Lung (tissue), 12 donors: ENCODE results near the gene LRP3. TPM values are rescaled to one million over a fixed set of nuclear protein-coding genes. Genes with fewer than 3 reads are reported as not detected.

Experiments
- ATAC-seq: fragments of 200-7000 bp; cut with Tn5 transposase; one replicate; pipeline ENCODE4 v1.9.1; 2020; ENCODE audit warnings: moderate number of reproducible peaks; ENCODE audit not compliant: insufficient read depth, low FRiP score
- DNase-seq, 3 donors: peaks; one replicate each; pipeline ENCODE4 v3.0.0-alpha.2; 2013 to 2017
- H3K27ac ChIP-seq, 2 donors: one replicate each; pipeline ENCODE4 v1.5.1; 2013; ENCODE audit warnings: mild to moderate bottlenecking in 2 of 2, moderate library complexity in 2 of 2, control low read depth in 1 of 2, inconsistent platforms in 1 of 2, low read depth in 1 of 2, low read length in 1 of 2
- H3K27me3 ChIP-seq, 3 donors: one replicate each; pipeline ENCODE4 v1.5.1; 2013; ENCODE audit warnings: low read length in 2 of 3; ENCODE audit not compliant: control insufficient read depth in 3 of 3, insufficient read depth in 3 of 3
- H3K36me3 ChIP-seq, 4 donors: one replicate each; pipeline ENCODE4 v1.5.1; 2013; ENCODE audit warnings: low read length in 4 of 4, mild to moderate bottlenecking in 1 of 4, moderate library complexity in 1 of 4; ENCODE audit not compliant: control insufficient read depth in 4 of 4, insufficient read depth in 4 of 4
- H3K4me1 ChIP-seq, 5 donors: one replicate each; pipeline ENCODE4 v1.5.1; 2013; ENCODE audit warnings: low read length in 5 of 5, mild to moderate bottlenecking in 2 of 5, moderate library complexity in 1 of 5; ENCODE audit not compliant: control insufficient read depth in 5 of 5, insufficient read depth in 5 of 5
- H3K4me3 ChIP-seq: one replicate; pipeline ENCODE4 v1.5.1; 2013; ENCODE audit warnings: mild to moderate bottlenecking, control low read depth, moderate library complexity
- H3K9ac ChIP-seq, 2 donors: one replicate each; pipeline ENCODE4 v1.5.1; 2013; ENCODE audit warnings: low read length in 2 of 2, control low read depth in 1 of 2; ENCODE audit not compliant: insufficient read depth in 1 of 2
- H3K9me3 ChIP-seq, 4 donors: one replicate each; pipeline ENCODE4 v1.5.1; 2013; ENCODE audit warnings: low read length in 3 of 4, mild to moderate bottlenecking in 1 of 4, moderate library complexity in 1 of 4; ENCODE audit not compliant: control insufficient read depth in 4 of 4, insufficient read depth in 3 of 4
- CTCF ChIP-seq: IDR thresholded peaks from 2 replicates; pipeline ENCODE4 v1.5.1; 2012; ENCODE audit warnings: mild to moderate bottlenecking; ENCODE audit errors: control extremely low read depth, extremely low read depth
- WGBS, 2 donors: extraction: QIAGEN DNeasy Blood & Tissue Kit; methylation state at CpG; one replicate each; pipeline ENCODE4 v1.1.7; 2013; 5-methylcytosine and 5-hydroxymethylcytosine counted together
- polyA plus RNA-seq, 2 donors: library from polyadenylated mRNA; stranded (reverse); fragments of 200-250 nt; gene quantifications; one replicate each; pipeline ENCODE4 v1.2.1, GENCODE V29; 2013
- total RNA-seq, 2 donors: library from RNA; depleted of rRNA in 1 of 2; stranded (reverse); fragments of >200 nt in 1 of 2; gene quantifications; one replicate each; pipeline ENCODE4 v1.2.1, GENCODE V29; 2014 to 2021
- donor health status: control.
- donor health status: control.
- donor health status: Bipolar disorder and iron deficiency.
- donor health status: healthy.
- donor health status: DM: yes; HTN: yes; CAD: no.

Gene LRP3
- total and polyA plus RNA-seq, 4 donors = 10.6 to 18.2 (median 14.6) TPM

- Histone ChIP-seq H3K27me3 (peaks cover 0 to 3% (median 0%) of the 10 kb centered on the region in 3 donors), H3K36me3 (no peaks in the 10 kb centered on the region), H3K9me3 (peaks cover 0 to 10% (median 1%) of the 10 kb centered on the region in 4 donors), H3K4me1 (peaks cover 0 to 8% (median 0%) of the 10 kb centered on the region in 5 donors), H3K27ac (no peak overlapping the region), H3K4me3 (no peak overlapping the region), H3K9ac (no peak overlapping the region)
- no peak for TF ChIP-seq CTCF
- DNase-seq = no peak
- 94% methylated on average over 9 of the region's 9 CpGs for WGBS, 2 donors
- no peak for ATAC-seq
Measured at GRCh38 chr19:33233056-33233873, 39.1 kb downstream of the LRP3 start.

- Histone ChIP-seq H3K36me3 (no peaks in the 10 kb centered on the region), H3K4me1 (peaks cover 0 to 8% (median 0%) of the 10 kb centered on the region in 5 donors), H3K4me3 (no peak overlapping the region), H3K27ac (no peak overlapping the region), H3K27me3 (peaks cover 0 to 3% (median 0%) of the 10 kb centered on the region in 3 donors), H3K9ac (no peak overlapping the region), H3K9me3 (peaks cover 0 to 10% (median 1%) of the 10 kb centered on the region in 4 donors)
- WGBS, 2 donors = 82 to 86% methylated on average over 8 of the region's 8 CpGs
- TF ChIP-seq CTCF = no peak
- DNase-seq = no peak
- no peak for ATAC-seq
Measured at GRCh38 chr19:33234092-33234491, 40.0 kb downstream of the LRP3 start.

- DNase-seq = no peak
- 68 to 76% methylated on average over 9 of the region's 9 CpGs for WGBS, 2 donors
- no peak for TF ChIP-seq CTCF
Measured at GRCh38 chr19:33234736-33235135, 40.6 kb downstream of the LRP3 start.

More at GRCh38 chr19:33234736-33235135, 40.6 kb downstream of the LRP3 start:
- Histone ChIP-seq H3K9me3 (peaks cover 0 to 6% (median 0%) of the 10 kb centered on the region in 4 donors), H3K9ac (no peak overlapping the region), H3K27me3 (peaks cover 0 to 3% (median 0%) of the 10 kb centered on the region in 3 donors), H3K27ac (no peak overlapping the region), H3K4me3 (no peak overlapping the region), H3K36me3 (no peaks in the 10 kb centered on the region), H3K4me1 (peaks cover 0 to 8% (median 0%) of the 10 kb centered on the region in 5 donors)
- ATAC-seq = no peak
